ENCODE results near the gene KCNQ5.

Gene KCNQ5

DNA sequence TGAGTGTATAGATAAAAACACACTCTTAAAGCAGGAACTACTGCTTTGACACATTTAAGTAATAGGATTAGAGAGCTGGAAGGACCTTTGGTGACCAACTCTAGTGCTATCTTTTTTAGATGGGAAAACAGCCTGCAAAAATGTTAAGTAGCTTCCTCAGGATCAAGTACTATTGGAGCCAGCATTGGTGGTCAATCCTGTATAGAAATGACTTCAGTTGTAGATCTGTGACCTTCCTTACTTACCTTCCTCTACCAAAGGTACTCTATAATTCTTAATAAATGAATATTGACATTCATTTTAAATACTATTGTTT, 18.7 kb downstream of the KCNQ5 start:
- no peak for DNase-seq (ENCODE audit: low spot score)

DNA sequence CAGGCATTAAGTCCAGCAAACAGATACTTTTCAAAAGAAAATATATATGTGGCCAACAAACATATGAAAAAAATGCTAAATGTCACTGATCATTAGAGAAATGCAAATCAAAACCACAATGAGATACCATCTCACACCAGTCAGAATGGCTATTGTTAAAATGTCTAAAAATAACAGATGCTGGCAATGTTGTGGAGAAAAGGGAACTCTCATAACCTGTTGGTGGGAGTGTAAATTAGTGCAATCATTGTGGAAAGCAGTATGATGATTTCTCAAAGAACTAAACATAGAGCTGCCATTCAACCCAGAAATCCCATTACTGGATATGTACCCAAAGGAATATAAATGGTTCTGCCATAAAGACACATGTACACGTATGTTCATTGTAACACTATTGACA, 20.6 kb downstream of the KCNQ5 start:
- DNase-seq (ENCODE audit: low spot score) = no peak

DNA sequence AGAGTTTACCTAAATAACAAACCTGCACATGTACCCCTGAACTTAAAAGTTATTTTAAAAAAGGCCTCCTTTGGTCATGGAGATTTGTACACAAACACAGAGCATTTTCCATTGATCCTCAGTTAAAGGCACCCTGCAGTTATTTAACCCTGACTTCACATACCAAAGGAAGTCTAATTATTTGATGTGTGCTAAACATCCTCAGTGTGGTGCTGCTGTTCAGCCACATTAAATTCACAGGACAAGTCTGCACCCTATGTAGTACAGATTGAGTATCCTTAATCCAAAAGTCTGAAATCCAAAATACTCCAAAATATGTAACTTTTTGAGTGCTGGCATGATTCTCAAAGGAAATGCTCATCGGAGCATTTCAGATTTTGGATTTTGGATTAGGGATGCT, 21.4 kb downstream of the KCNQ5 start:
- no peak for DNase-seq (ENCODE audit: low spot score)

DNA sequence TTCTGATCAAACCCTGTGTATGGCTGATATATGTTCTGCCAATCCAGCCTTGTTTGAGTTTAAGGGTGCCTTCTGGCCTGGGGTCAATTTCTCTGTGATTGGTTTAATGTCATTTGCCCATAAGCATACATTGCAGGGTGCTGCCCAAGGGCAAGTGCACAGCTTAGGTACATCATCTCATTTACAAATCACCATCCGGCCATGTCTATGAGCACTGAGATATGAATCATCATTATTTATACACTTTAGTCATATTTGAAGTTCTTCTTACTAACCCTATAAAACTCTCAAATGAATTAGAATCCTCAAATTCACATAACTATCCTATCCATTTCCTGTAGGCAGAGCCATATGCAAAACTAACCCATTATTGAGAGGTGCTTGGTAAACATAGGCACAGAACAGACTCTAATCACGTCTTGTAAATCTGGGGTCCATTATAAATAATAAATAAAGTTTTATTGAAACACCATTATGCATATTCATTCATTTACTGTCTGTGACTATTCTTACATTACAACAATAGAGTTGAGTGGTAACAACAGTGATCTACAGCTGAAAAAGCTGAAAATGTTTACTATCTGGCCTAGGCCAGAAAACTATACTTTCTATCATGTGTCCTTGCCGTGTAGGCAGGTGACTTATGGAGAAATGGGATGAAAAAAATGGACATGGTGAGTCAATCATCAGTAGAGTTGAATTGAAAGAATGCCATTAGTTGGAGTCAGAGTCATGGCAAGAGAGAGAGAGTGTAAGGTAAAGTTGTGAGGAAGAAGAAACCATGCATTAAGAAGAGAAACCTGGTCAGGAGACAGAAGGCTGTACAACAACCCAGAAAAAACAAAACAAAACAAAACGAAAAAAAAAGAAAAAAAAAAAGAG, 25.0 kb downstream of the KCNQ5 start:
- DNase-seq (ENCODE audit: low spot score) = no peak

DNA sequence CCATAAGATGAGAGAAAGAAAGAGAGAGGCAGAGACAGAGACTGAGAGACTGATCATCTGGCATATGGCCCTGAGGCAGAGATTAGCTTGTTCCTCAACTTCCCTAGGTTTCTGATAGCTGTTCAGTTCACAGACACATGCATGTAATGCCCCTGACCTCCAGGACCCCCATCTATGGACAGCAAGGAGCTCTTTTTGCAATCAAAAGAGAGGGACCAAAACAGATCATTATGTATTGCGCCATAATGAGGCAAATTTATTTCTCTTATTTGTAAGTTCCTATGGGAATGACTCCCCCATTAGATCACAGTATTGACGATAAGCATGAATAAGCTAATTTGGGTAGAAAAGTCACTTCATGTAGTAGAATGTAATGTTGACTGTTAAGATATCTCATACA, 25.6 kb downstream of the KCNQ5 start:
- DNase-seq (ENCODE audit: low spot score) = no peak

DNA sequence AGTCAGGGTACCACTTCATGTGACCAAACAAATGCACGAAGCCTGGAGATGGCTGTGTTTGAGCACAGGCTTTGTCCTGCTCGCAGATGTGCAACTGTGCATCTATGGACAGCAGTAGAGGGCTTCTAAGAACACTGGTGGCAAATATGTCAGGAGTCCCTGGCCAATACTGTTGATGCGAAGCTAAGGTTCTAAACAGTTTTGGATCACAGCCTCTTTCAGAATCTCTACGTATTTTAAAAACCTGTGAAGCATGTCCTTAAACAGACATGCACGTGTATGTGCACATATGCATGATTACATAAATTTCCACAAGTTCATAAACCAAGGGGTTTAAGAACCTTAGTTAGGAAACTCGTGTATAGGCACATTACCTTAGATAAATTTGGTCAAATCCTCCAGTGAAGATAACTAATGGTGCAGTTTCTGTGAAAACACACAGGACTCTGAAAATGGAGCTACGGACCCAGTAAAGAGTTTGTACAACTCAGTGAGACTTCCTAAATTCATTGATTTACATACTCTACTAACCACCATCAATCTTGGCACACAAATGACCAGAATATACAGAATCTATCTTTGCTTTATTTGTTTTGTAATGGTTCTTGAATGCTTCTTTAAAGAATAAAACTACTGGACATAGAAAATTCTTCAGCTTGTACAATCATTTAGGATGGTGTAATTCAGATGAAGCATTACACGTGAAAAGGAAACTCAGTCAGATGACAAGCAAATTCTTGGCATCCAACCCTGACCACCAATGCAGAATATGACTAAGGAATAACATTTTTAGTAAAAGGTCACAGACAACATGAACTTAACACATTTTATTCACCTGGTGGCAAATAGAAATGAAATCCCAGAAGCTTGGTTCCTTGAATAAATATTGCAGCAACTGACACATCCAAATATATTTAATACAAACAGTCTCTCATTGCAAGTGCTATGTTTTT, 27.4 kb downstream of the KCNQ5 start:
- no peak for DNase-seq (ENCODE audit: low spot score)

DNA sequence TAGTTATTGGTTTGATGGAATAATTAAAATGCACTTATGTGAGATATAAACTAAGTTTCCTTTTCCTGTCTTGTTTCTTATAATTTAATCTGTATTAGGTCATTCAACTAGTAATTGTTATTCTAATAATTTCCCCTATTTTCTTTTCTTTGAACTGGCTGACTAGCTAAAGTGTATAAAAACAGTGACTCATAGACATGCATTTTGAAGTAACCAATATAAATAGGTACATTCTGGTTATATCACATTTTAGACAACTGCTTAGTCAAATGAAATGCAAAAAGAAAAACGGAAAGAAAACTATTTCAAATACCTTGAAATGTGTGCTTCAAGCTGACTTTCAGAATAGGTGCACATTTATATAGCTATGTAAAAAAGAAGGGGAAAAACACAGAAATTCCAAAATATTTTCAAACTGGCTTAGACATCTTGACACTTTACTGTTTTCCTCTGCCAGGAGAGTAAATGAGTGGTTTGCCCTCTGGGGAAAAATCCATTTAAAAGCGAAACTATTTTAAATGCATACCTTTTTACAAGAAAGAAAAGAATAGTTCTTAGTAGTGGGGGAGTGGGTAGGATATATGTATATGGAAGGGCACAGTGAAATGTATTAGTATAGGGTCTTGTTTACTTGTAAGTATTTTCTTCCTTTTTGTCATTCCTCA, 28.3 kb downstream of the KCNQ5 start:
- DNase-seq (ENCODE audit: low spot score) = no peak

DNA sequence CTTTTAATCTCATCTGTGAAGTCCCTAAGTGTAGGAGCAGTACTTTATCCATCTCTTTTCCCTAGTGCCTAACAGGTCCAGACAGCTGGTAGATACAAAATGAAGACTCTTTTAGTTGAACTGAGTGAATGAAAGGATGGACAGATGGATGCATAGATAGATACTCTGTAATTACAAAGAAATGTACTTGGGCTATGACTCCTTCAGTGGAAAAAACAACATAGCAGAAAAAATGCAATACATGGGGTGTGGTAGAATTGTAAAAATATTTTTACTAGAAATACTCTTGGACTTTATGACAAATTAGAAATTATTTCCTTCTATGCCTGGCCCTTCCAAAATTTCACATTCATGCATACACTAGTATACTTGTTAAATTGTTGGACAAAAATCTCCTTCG, 29.3 kb downstream of the KCNQ5 start:
- no peak for DNase-seq (ENCODE audit: low spot score)

DNA sequence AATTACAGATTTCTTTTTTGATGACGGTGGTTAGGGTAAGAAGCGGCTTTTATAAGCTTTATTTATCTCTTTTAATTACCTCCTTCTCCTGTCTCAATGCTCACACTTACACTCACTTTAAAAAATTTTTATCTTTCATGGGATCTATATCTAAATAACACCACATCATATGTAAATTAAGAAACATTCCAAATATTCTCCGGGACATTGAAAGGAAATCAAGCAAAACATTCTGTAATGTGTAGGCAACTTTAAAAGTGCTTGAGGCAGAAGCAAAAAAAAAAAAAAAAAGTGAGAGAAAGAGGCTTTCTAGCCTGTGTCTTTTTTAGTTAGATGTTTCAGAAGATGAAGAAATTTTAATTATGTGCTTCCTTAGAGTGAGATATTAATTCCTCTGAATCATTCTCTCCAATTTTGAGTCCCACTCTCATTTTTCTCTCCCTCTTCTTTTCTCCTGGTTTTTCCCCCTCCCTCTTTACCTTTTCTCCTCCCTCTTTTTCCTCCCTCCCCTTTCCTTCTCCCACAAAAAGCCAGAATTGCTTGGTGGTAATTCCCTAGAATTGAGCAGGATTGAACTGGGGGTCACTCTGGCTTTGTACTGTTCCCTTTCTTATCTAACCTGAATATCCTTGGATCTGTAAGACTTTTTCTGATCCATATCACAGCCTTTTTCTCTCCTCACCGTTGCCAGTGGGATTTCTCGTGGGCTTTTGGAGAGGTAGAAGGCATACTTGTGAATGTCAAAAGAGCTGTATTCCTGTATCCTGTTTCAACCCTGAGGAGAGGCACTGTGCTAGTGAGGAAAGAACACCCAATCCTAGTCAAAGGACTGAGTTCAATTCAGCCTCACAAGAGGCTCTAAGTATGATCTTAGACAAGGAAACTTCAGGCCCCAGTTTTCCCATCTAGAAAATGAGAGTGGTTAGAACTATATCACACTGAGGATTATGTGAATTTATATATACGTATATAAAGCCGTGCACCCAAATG, 30.4 kb downstream of the KCNQ5 start:
- DNase-seq (ENCODE audit: low spot score) = no peak

DNA sequence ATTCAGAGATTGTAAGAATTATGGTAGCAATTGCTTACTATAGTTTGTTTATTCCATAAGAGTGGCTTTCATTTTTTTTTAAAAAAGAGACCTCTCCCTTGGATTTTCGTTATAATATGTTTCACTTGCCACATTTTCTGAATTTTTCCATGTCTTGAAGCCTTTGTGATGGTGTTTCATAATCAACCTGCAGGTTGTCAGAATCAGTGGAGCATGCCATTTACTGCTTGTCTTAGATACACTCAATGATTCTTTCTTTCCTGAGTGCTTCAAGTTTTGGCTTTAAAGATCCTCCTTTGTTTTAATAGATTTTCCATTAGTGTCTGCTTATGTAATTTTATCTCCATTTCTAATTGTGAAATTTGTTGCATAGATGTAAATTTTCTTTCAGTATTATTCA, 31.2 kb downstream of the KCNQ5 start:
- DNase-seq (ENCODE audit: low spot score) = no peak

DNA sequence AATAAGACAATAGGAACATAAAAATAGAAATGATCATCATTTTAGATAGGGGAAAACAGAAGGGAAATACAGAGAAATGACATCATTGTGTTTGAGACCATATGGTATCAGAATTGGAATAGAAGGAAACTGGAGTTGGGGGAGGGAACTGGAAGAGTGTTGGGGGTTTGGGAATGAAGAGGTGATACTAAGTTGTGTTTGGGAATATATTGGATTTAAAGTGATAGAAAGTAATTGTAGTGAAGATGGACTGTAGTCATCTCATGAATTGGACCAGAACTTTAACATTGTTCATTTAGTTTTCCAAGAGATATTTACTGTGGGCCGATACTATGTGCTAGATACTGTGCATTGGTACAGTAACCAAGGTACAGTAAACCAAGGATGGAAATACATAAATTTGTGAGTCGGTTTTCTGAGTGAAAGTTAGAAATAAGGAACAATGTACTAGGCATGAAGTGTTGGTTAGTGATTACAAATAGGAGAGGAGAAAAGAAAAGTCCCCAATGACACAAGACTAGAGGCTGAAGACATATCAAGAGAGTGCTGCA, 32.3 kb downstream of the KCNQ5 start:
- no peak for DNase-seq (ENCODE audit: low spot score)

DNA sequence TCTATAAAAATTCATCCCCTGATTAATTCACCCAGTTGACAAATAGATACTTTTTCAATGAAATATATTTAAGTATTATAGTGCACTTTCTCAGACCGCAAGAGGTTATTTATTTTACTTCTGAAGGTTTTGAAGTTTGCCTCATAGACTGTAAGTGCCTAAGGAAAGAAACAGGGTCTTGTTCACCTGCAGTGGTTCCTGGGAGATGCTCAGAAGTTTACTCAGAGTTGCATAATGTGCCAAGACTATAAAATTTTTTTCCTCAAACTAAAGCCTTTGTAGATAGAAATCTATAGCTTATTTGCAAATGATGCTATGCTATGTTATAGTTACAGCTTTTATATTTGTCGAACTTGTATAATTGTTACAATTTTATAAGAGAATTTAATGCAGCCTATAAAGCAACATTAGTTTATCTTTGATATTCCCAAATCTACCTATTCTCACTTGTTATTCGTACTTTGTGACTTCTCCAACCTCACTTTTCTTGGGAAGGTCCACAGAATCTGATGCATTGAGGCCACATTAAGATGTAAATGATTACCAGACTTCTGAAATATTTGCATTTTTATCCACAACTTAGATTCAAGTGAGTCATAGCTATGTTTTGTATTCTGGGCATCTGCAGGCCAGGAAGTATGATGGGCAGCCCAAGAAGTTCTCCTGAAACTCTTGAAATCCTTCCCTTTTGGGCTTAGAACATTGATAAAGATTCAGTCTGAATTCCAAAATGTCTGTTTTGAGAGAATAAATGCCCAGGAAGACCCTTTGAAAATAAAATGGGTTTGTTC, 35.7 kb downstream of the KCNQ5 start:
- DNase-seq (ENCODE audit: low spot score) = no peak

DNA sequence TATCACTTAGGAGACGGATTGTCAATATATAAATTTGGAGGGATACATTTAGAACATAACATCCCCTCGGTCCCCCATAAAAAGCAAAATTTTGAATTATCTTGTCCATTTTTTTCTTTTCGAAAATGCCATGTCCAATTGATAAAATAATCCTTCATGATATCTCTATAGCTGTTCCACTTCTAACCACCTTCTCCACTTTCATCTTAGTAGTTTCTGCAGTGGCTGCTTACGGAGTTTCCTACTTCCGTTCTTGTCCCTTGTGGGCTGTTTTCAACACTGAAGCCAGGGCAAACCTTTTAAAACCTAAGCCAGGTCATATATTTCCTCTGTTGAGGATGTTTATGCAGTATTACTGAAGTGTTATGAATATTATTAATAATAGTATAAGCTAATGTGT, 37.9 kb downstream of the KCNQ5 start:
- no peak for DNase-seq (ENCODE audit: low spot score)

DNA sequence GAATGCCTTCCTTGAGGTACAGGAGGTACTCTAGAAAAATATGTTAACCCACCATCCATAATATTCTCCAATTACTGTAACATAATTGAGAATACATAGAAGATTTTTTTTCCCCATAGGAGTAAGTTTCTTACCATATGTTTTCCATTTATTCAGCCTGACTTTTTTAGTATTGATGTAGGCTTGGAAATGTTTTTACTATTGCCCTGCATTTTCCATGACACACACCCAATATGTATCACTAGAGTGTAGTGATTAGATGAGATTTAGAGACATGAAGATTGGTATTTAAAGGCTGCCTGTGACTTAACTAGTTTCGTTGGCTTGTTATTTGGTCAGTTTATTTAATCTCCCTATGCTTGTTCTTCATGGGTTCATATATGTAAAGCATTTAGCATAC, 39.5 kb downstream of the KCNQ5 start:
- no peak for DNase-seq (ENCODE audit: low spot score)

DNA sequence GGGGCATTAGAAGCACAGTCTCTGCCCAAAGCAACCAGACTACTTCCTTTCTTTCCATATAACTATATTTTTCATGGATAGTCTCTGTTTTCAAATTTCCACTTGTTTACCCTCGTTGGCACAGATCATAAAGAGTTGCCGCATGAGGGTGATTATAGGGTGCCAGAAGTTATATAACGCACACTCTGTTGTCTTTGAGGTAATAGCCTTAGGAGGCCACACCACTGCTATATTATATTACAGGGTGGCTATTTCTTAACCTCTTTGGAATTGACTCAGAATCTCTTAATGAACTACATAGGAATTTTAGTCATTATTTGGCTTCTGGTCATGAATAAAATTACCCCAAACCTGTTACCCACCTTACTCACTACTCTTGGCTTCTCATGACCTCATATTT, 43.7 kb downstream of the KCNQ5 start:
- no peak for DNase-seq (ENCODE audit: low spot score)

DNA sequence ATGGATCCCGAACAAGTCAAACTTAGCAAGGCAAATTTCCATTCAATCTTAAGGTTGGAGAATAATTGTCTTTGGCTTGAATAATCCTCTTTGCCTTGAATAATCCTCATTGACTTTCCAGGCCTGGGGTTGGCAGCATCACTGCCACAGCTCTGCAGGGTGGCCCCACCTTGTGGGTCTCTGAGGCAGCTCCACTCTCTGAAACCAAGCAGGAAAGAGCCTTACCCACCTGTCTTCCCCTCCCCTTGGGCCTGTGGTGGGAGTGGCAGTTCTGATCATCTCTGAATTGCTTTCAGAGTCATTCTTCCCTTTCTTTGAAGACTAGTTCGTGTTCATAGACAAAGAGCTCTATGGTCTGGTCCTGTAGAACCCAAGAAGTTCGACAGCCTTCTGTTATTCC, 47.5 kb downstream of the KCNQ5 start:
- DNase-seq (ENCODE audit: low spot score) = no peak

DNA sequence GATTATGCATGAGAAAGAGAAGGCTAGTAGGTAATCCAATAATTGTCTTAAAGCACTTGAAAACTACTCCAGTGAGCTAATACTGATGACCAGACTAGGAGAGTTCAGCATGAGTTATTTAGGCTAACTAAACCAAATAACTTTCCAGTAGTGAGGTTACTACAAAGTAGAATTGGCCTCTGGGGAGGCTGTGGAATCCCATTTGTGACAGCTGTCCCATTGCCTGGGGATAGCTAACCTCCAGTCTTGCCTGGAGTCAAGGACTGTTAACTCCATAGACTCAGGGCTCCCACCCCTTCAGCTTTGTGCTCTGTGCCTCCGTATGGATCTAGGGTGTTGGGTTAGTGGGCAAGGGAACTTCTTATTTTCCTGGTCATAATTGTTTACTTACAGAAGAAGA, 51.0 kb downstream of the KCNQ5 start:
- no peak for DNase-seq (ENCODE audit: low spot score)

DNA sequence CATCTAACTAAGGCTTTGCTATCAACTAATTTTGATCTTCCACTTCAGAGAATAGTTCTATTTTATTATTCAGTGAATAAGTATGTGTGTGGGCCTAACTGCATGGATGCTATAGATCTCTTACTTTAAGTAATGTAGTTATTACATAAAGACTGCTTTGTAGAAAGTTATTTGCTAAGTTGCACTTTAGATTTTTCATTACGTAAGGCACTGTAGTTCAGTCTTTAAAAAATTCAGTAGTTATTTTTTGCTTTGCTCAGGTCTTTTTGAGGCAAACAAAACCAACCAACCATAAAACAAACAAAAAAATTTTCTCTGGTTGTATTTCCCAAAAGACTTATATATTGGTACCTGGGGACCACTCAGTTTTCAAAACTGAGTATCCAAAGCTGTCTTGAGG, 53.0 kb downstream of the KCNQ5 start:
- DNase-seq (ENCODE audit: low spot score) = no peak

DNA sequence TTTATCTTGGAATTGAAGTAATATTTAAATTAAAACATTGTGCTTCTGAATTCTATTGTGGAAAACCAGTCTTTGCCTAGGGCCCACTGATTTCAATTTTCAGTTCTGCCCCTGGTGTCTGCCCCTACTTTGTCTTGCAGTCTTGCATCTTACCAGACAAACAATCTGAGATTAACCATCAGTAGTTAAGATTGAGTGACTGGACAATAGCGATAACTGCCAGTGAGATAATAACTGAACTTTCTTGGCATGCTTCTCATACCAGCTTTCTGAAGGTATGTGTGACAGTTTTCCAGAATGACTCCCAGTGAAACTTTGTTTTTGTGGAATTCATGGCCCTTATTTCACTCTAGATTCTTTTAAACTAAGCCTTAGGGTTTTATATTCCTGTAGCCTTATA, 53.5 kb downstream of the KCNQ5 start:
- DNase-seq (ENCODE audit: low spot score) = no peak

DNA sequence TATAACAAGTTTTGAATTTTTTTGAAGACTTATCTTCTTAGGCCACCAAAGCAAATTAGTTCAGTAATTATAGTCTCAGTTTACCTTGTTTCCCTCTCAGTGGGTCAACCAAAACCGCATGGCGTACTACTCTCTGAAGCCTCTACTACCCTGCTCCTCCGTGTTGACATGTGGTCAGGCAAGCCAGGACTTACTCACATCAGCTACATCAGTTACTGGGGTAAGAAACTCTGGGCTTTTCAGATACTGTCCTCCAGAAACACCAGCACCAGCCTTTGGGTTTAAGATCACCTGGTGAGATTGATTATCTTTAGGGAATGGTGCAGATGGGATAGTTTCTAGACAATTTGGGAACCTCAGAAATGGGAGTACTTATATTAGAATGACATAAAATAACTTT, 55.1 kb downstream of the KCNQ5 start:
- no peak for DNase-seq (ENCODE audit: low spot score)

All from kidney capillary endothelial cell (primary cell).